Stimulated activated CD4-positive, alpha-beta T cell treated with anti-CD3 and anti-CD28 coated beads, TNF-alpha, amount 100 ng/mL, for 4 hours (primary cell): ENCODE results near the gene OR51B6.
"Not testable (repeated sequence)": the region's sequence is repeated elsewhere in the genome, so short reads cannot be mapped to it uniquely, and the experiment has no call there.

Experiments used
- DNase-seq, 3 experiments: peaks; one replicate each; pipeline ENCODE4 v3.0.0-alpha.2; 2020; ENCODE audit warnings: low read depth in 3 of 3

The OR51B6 gene

GRCh38 chr11:5366365-5366764 lies 15.1 kb downstream of the OR51B6 start:
- DNase-seq, result not testable (repeated sequence)

DNA sequence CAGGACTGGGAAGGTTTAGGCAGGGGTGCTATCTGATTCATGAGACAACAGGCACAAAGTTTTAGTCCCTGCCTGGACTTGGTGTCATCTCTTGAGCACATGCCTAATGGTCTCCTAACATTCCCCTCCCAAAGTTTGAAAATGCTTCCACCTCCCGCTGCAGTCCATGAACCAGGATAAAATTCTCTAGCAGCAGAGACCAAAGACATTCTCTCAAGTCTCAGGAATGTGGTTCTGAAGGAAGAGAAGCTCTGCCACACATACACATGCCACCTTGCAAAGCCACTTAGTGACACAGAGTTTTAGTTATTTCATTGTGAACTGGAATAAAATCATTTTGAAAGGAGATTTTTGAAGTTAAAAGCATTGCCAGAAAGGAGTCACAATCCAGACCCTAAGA lies 15.5 kb downstream of the OR51B6 start:
- DNase-seq, result no peak

DNA sequence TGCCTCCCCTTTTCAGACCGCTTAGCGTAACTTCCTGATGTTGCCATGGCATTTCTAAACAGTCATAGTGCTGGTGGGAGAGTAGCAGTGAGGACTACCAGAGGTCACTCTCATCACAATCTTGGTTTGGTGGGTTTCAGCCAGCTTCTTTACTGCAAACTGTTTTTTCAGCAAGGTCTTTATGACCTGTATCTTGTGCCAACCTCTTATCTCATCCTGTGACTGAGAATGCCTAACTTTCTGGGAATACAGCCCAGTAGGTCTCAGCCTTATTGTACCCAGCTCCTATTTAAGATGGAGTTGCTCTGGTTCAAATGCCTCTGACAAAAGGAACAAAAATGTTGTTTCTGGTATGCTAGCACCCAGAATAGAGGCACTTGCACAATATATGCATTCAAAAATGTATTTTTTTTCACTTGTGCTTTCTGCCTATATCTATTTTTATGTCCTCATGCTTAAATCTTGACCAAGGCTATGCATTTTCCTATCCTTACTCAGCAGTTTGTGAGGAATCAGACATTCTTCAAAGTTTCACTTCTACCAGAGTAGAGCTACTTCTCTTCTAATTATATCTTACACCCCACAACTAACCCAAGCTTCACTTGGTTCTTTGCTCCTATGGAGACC lies 16.3 kb downstream of the OR51B6 start:
- DNase-seq, result no peak

GRCh38 chr11:5368502-5369043 lies 17.3 kb downstream of the OR51B6 start:
- DNase-seq, result no peak

GRCh38 chr11:5369789-5370188 lies 18.5 kb downstream of the OR51B6 start:
- DNase-seq, result no peak

DNA sequence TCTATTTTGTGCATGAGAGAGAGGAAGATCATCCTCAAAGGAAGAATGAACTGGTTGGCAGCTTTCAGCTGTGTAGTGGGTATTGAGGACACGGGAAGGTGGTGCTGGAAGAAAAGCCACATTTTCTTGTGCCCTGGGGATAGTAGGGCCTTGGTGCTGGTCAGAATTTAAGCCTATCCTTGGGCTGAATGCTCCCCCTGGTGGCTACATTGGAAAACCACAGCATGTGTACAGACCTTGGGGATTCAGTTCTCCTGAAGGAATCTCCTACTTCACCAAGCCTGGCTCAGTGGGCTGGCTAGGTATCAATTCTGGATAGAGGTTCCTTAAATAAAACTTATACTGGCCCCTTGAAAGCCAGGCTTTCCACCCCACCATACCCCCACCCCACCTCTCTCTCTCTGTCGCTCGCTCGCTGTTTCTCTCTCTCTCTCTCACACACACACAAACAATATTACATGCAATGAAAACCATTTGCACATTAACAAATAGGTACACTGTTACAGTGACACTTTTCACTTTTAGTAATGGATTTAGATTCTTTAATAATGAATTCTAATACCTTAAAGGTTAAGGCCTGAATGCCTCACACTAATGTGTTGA lies 29.5 kb downstream of the OR51B6 start:
- no peak for DNase-seq

DNA sequence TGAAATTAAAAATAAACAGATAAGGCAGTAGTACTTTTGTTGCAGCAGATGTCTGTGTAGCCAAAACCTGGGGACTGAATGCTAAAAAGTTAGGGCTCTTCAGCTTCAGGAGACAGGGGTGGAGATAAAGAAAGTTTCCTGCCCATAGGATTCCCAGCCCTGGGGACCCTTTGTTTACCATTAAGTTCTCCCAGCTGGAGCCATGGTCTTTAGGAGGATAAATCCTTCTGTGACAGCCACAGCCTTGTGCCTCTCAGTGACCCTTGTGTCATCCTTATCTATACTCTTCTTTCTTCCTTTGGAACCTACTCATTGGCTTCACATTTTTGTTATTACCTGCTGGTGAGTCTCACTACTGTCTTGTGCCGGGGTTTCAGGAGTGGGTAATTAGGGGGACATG lies 32.3 kb downstream of the OR51B6 start, which contains the start of gene OR51M1:
Gene OR51M1, plus strand, starts transcription at position 237 of the 400 bp plus-strand sequence. CDS start 5,587 bp downstream, outside the sequence.
- DNase-seq, result no peak

GRCh38 chr11:5384335-5384734 lies 33.0 kb downstream of the OR51B6 start:
- no peak for DNase-seq

DNA sequence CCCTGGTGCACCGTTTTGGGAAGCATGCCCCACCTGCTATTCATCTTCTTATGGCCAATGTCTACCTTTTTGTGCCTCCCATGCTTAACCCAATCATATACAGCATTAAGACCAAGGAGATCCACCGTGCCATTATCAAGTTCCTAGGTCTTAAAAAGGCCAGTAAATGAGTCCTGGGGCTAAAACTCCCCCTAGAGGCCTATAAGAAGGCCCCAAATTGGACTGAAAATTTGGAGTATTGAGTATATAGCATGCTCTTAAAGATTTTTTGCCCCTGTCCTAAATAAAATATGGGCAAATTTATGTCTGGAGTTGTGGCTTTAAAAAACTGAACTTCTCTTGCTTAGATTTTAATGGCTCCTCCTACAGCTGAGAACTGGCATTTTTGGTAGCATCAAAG lies 38.9 kb downstream of the OR51B6 start:
- no peak for DNase-seq

- DNase-seq, result no peak
Observed at GRCh38 chr11:5394091-5394490, 42.8 kb downstream of the OR51B6 start.

GRCh38 chr11:5398936-5399335 lies 47.6 kb downstream of the OR51B6 start:
- no peak for DNase-seq
